Stomach (tissue), 9 donors: Measurements from ENCODE around the gene CD9. TPM values are rescaled to one million over a fixed set of nuclear protein-coding genes. Genes with fewer than 3 reads are reported as not detected.

ENCODE experiments used
- DNase-seq, 2 donors: peaks; one replicate each; pipeline versions ENCODE4 v3.0.0 to v3.0.0-alpha.2; 2013 to 2019
- H3K27ac ChIP-seq, 5 donors: fragments of 200-600 bp in 4 of 5; sonication (generic) in 4 of 5; one replicate each; pipeline ENCODE4 v1.5.1; 2013 to 2019; ENCODE audit warnings: mild to moderate bottlenecking in 1 of 5, moderate library complexity in 1 of 5
- H3K27me3 ChIP-seq, 3 donors: fragments of 200-600 bp; sonication (generic); one replicate each; pipeline ENCODE4 v1.5.1; 2017 to 2019; ENCODE audit warnings: mixed run types in 1 of 3
- H3K36me3 ChIP-seq, 4 donors: fragments of 200-600 bp; sonication (generic); 1 replicate in 3 of 4; 2 replicates in 1 of 4; pipeline ENCODE4 v1.5.1; 2016 to 2019
- H3K4me1 ChIP-seq, 4 donors: fragments of 200-600 bp; sonication (generic); one replicate each; pipeline ENCODE4 v1.5.1; 2016 to 2019
- H3K4me3 ChIP-seq, 4 donors: fragments of 200-600 bp; sonication (generic) in 3 of 4; one replicate each; pipeline ENCODE4 v1.5.1; 2016 to 2019; ENCODE audit warnings: mild to moderate bottlenecking in 1 of 4
- H3K9me3 ChIP-seq, 4 donors: fragments of 200-600 bp; sonication (generic); one replicate each; pipeline ENCODE4 v1.5.1; 2016 to 2019
- EP300 ChIP-seq: sonication (generic); formaldehyde crosslinking; IDR thresholded peaks from one replicate; pipeline ENCODE4 v1.6.1; 2017; ENCODE audit warnings: antibody characterized with exemption
- POLR2A ChIP-seq, 4 donors: fragments of 450-650 bp; IDR thresholded peaks; one replicate each; pipeline ENCODE4 v1.6.1; 2016; ENCODE audit warnings: antibody characterized with exemption in 4 of 4, control low read depth in 2 of 4, mild to moderate bottlenecking in 1 of 4, moderate library complexity in 1 of 4
- POLR2AphosphoS5 ChIP-seq, 3 donors: sonication (generic); formaldehyde crosslinking; IDR thresholded peaks; one replicate each; pipeline ENCODE4 v1.6.1; 2016; ENCODE audit warnings: antibody characterized with exemption in 3 of 3
- WGBS, 5 donors: extraction: QIAGEN DNeasy Blood & Tissue Kit in 3 of 5; methylation state at CpG; one replicate each; pipeline versions ENCODE4 v1.1.5 to v1.1.7; 2013 to 2018; 5-methylcytosine and 5-hydroxymethylcytosine counted together
- intact Hi-C: fragments of 100-400 bp; cut with DNase I; formaldehyde crosslinking; loops from one replicate; pipeline ENCODE4 v1.15.1; 2023; ENCODE audit warnings: low total_unique reads
- polyA plus RNA-seq, 3 donors: library from polyadenylated mRNA; stranded (reverse); fragments of 200-250 nt; gene quantifications; one replicate each; pipeline ENCODE4 v1.2.3, GENCODE V29; 2013
- total RNA-seq, 5 donors: library from RNA; depleted of rRNA; stranded (reverse); fragments of >200 nt; gene quantifications; one replicate each; pipeline versions ENCODE4 v1.1.0 to v1.2.3, GENCODE V29; 2014 to 2016
- TF ChIP-seq, protein P1 (sequence below), 7 experiments: fragments of 450-650 bp in 4 of 7; fragments of 200-600 bp in 3 of 7; sonication (generic) in 3 of 7; IDR thresholded peaks; one replicate each; pipeline ENCODE4 v1.5.1; 2016 to 2019; ENCODE audit warnings: antibody characterized with exemption in 7 of 7, control low read depth in 2 of 7, mild to moderate bottlenecking in 1 of 7
- donor health status: healthy with polysubstance abuse.
- donor health status: Bipolar disorder and iron deficiency.
- donor health status: healthy.

CD9 gene
- total and polyA plus RNA-seq, 8 donors, result 51.0 to 421 (median 139) TPM

DNA sequence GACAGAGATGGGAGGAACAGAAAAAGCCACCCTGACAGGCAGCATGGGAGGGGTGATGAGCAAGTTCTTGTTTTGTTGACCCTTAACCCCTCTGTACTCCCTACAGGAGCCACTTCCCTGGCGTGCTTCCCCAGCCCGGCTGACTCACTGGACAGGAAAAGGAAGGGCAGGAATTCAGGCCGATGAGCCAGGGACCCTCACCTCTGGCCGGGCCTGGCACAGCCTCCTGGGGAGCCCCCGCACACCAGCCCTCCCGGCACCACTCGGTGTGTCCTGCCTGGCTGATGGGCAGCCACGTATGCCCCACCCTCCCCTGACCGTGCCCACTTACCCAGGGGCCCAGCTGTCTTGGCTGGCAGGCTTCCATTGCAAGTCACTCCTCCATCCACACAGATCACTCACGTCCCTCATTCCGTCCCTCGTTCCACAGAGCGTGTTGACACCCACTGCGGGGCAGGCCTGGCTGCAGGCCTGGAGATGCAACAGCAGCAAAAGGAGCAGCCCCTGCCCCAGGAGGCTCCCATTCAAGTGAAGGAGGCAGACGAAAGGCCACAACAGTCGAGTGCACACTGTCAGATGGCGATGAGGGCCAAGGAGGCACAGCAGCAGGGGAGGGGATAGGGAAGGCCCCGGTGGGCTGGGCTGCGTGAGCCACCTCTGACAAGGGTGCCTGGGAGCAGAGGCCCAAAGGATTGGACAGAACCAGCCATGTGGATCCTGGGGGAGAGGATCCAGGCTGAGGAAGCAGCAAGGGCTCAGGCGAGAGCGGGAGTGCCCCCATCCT, 19.7 kb upstream of the CD9 start:
- peak; percentile 54 to 57 for DNase-seq
- TF ChIP-seq EP300, result no peak
- peak in 1 of 3 donors; percentile 60 for TF ChIP-seq POLR2AphosphoS5 (IDR thresholded peaks at IDR 0.05)
- TF ChIP-seq, protein P1, sequence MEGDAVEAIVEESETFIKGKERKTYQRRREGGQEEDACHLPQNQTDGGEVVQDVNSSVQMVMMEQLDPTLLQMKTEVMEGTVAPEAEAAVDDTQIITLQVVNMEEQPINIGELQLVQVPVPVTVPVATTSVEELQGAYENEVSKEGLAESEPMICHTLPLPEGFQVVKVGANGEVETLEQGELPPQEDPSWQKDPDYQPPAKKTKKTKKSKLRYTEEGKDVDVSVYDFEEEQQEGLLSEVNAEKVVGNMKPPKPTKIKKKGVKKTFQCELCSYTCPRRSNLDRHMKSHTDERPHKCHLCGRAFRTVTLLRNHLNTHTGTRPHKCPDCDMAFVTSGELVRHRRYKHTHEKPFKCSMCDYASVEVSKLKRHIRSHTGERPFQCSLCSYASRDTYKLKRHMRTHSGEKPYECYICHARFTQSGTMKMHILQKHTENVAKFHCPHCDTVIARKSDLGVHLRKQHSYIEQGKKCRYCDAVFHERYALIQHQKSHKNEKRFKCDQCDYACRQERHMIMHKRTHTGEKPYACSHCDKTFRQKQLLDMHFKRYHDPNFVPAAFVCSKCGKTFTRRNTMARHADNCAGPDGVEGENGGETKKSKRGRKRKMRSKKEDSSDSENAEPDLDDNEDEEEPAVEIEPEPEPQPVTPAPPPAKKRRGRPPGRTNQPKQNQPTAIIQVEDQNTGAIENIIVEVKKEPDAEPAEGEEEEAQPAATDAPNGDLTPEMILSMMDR (IDR thresholded peaks at IDR 0.05), result no peak
- TF ChIP-seq POLR2A (IDR thresholded peaks at IDR 0.05), result no peak
- H3K4me3 ChIP-seq, result no peak overlapping the region
- intact Hi-C loops, result loop anchor here (10.0 kb wide), 1 partner anchor 116 kb away; no protein-coding TSS in a partner anchor
- 66 to 90% (median 72%) methylated on average over 13 to 21 of the region's 21 CpGs for WGBS, 5 donors
- H3K4me1 ChIP-seq, result peaks cover 21 to 55% (median 41%) of the 10 kb centered on the region in 4 donors
- H3K9me3 ChIP-seq, result no peaks in the 10 kb centered on the region
- H3K36me3 ChIP-seq, result no peaks in the 10 kb centered on the region
- peak overlapping the region; percentile 15 to 81 (median 72) for H3K27ac ChIP-seq
- H3K27me3 ChIP-seq, result no peaks in the 10 kb centered on the region

DNA sequence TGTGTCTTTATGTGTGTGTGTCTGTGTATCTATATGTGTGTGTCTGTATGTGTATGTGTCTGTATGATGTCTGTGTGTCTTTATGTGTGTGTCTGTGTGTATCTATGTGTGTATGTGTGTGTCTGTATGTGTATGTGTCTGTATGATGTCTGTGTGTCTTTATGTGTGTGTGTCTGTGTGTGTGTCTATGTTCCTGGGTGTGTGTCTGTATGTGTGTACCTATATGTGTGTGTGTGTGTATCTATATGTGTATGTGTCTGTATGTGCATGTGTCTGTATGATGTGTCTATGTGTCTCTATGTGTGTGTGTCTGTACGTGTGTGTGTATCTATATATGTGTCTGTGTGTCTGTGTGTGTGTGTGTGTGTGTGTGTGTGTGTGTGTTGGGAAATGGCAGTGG, 19.0 kb upstream of the CD9 start:
- H3K4me3 ChIP-seq, result no peak overlapping the region
- no peak for TF ChIP-seq POLR2AphosphoS5 (IDR thresholded peaks at IDR 0.05)
- no peak for TF ChIP-seq EP300
- no peaks in the 10 kb centered on the region for H3K36me3 ChIP-seq
- 34 to 92% (median 59%) methylated on average over 1 of the region's 1 CpG for WGBS, 5 donors
- intact Hi-C loops, result loop anchor here (10.0 kb wide), 1 partner anchor 116 kb away; no protein-coding TSS in a partner anchor
- no peaks in the 10 kb centered on the region for H3K27me3 ChIP-seq
- DNase-seq, result no peak
- H3K4me1 ChIP-seq, result peaks cover 21 to 55% (median 41%) of the 10 kb centered on the region in 4 donors
- no peaks in the 10 kb centered on the region for H3K9me3 ChIP-seq
- peak overlapping the region in 4 of 5 donors; percentile 64 to 81 (median 78) for H3K27ac ChIP-seq

DNA sequence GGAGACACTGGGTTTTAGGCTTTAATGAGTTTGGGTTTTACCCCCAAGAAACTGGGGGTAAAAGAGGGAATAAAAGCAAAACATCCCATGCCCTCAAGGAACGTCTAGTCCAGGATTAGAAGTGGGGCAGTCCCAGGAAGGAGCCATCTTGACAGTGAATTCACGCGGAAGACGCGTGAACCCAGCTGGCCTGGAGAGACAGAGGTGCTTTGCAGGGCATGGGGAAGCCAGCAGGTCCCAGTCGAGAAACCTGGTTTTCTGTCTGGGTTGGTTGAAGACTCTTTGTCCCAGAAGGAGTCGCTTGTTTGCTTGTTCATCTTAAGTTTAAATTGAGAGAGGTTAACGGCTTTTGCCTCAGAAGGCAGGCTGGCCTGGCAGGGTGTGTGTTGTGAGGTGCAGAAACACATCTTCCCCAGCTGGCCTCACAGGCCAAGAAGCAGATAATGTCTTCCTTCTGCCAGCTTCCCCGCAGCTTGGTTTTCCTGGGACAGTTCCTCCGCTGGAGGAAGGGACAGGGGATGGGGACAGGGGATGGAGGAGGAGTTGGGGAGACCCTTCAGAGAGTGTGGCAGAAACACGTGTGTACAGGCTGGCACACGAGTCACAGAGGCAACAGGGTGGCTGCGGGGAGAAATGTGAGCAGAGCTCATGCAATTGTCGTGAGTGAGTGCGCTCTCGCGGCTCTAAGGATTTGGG, 18.5 kb upstream of the CD9 start:
- Histone ChIP-seq H3K36me3 (no peaks in the 10 kb centered on the region), H3K4me3 (no peak overlapping the region), H3K27me3 (no peaks in the 10 kb centered on the region), H3K4me1 (peaks cover 21 to 57% (median 41%) of the 10 kb centered on the region in 4 donors), H3K9me3 (no peaks in the 10 kb centered on the region), H3K27ac (peak overlapping the region; percentile 52 to 81 (median 76))
- WGBS, 5 donors, result 38 to 52% (median 44%) methylated on average over 17 of the region's 17 CpGs
- no peak for DNase-seq
- TF ChIP-seq POLR2AphosphoS5 (IDR thresholded peaks at IDR 0.05) (peak in 1 of 3 donors; percentile 69), EP300 (no peak), POLR2A (IDR thresholded peaks at IDR 0.05) (no peak)
- TF ChIP-seq, protein P1 (IDR thresholded peaks at IDR 0.05), result no peak
- intact Hi-C loops, result loop anchor here (10.0 kb wide), 1 partner anchor 117 kb away; no protein-coding TSS in a partner anchor

DNA sequence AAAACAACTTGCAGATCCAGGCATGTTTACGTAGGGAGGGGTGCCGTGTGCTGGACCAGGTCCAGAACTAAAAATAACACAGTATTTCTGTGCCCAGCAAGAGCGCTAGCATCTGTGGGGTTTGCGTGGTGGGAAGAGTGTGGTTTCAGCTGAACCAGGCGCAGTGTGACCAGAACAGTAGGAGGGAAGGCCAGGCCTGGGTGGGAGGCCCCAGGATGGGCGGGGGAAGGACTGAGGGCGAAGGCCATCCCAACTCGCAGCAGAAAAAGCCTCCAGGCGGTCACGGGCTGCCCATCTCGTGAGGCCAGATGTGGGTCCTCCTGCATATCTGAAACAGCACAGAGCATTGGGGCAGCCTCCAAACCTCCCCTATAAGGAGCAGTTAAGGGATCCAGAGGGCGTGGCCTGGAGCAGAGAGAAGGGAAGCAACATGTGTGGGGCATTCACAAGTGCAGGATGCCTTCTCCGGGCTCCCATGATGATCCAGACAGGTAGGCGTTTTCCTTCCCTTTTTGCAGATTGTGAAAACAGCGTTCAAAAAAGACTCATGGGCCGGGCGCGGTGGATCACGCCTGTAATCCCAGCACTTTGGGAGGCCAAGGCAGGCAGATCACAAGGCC, 17.8 kb upstream of the CD9 start:
- no peak for TF ChIP-seq POLR2A (IDR thresholded peaks at IDR 0.05)
- TF ChIP-seq POLR2AphosphoS5 (IDR thresholded peaks at IDR 0.05), result peak in 2 of 3 donors; percentile 44 to 60
- TF ChIP-seq EP300, result no peak
- Histone ChIP-seq H3K27ac (peak overlapping the region; percentile 52 to 81 (median 76)), H3K4me1 (peaks cover 26 to 63% (median 44%) of the 10 kb centered on the region in 4 donors), H3K9me3 (no peaks in the 10 kb centered on the region), H3K27me3 (no peaks in the 10 kb centered on the region), H3K36me3 (no peaks in the 10 kb centered on the region), H3K4me3 (no peak overlapping the region)
- DNase-seq, result peak; percentile 59 to 88
- intact Hi-C loops, result loop anchor here (10.0 kb wide), 1 partner anchor 118 kb away; no protein-coding TSS in a partner anchor
- WGBS, 5 donors, result 29 to 41% (median 34%) methylated on average over 18 to 19 of the region's 19 CpGs
